HG03175 (cell line): ENCODE results near the gene HPDL.
"Not testable (repeated sequence)": the region's sequence is repeated elsewhere in the genome, so short reads cannot be mapped to it uniquely, and the experiment has no call there.

Experiments
- ATAC-seq: cut with Tn5 transposase; IDR thresholded peaks from one replicate; pipeline ENCODE4 v1.9.1; 2021; ENCODE audit warnings: mild to moderate bottlenecking, moderate library complexity; ENCODE audit not compliant: unreplicated experiment

Gene HPDL

GRCh38 chr1:45326627-45327623 lies at the start of gene HPDL:
Gene HPDL (plus strand): TSS chr1:45326895. CDS start chr1:45327149, 254 bp downstream.
- ATAC-seq = peak; percentile 58

- no peak for ATAC-seq
Measured at GRCh38 chr1:45282351-45282750, 44.3 kb upstream of the HPDL start.

- not testable (repeated sequence) for ATAC-seq
Measured at GRCh38 chr1:45284858-45285257, 41.8 kb upstream of the HPDL start.

- not testable (repeated sequence) for ATAC-seq
Measured at GRCh38 chr1:45286521-45286920, 40.2 kb upstream of the HPDL start.

GRCh38 chr1:45291002-45291401 lies 35.7 kb upstream of the HPDL start:
- not testable (repeated sequence) for ATAC-seq

- no peak for ATAC-seq
Measured at GRCh38 chr1:45291716-45292115, 35.0 kb upstream of the HPDL start.

- no peak for ATAC-seq
Measured at GRCh38 chr1:45297666-45298356, 28.9 kb upstream of the HPDL start.

- no peak for ATAC-seq
Measured at GRCh38 chr1:45299296-45299695, 27.4 kb upstream of the HPDL start.

- ATAC-seq = no peak
Measured at GRCh38 chr1:45299981-45300668, 26.6 kb upstream of the HPDL start.

GRCh38 chr1:45300669-45300997 lies 26.1 kb upstream of the HPDL start:
- ATAC-seq = no peak

- no peak for ATAC-seq
Measured at GRCh38 chr1:45302505-45303150, 24.1 kb upstream of the HPDL start.

GRCh38 chr1:45303520-45304310 lies 23.0 kb upstream of the HPDL start:
- ATAC-seq = peak; percentile 72

- ATAC-seq = no peak
Measured at GRCh38 chr1:45304311-45305081, 22.2 kb upstream of the HPDL start.

GRCh38 chr1:45305231-45305630 lies 21.5 kb upstream of the HPDL start:
- ATAC-seq = no peak

- no peak for ATAC-seq
Measured at GRCh38 chr1:45306319-45306718, 20.4 kb upstream of the HPDL start.

GRCh38 chr1:45306905-45307304 lies 19.8 kb upstream of the HPDL start:
- ATAC-seq = no peak

- no peak for ATAC-seq
Measured at GRCh38 chr1:45314266-45314665, 12.4 kb upstream of the HPDL start.

GRCh38 chr1:45317166-45317565 lies 9.5 kb upstream of the HPDL start:
- no peak for ATAC-seq

- no peak for ATAC-seq
Measured at GRCh38 chr1:45319761-45320160, 6.9 kb upstream of the HPDL start.
